SH-SY5Y (cell line): ENCODE measurements around the gene SVIL.

Source experiments
- GATA2 ChIP-seq: IDR thresholded peaks from 2 replicates; pipeline ENCODE4 v1.6.1; 2011; ENCODE audit warnings: mild to moderate bottlenecking, low read depth, low read length
- GATA3 ChIP-seq: IDR thresholded peaks from 2 replicates; pipeline ENCODE4 v1.6.1; 2011; ENCODE audit warnings: low read depth, mild to moderate bottlenecking, low read length, moderate library complexity

DNA sequence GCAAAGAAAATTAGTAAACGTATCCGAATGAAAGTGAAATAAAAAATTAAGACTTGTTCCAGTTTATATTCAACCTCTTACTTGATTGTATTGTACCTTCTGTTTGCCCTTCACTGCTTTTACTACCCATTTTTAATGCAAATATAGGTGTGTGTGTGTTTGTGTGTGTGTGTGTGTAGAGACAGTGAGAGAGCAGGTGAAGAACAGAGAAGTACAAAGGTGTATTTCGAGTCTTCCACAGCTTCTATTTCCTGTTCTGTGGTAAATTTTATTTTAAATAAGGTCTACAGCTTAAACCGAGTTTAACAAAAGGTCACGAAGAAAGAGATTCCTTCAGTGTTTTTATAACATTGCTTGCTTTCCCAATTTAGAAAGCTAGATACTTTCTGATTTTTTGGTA is 12.7 kb upstream of the SVIL start:
- TF ChIP-seq GATA2 = no peak
- no peak for TF ChIP-seq GATA3
